NCI-H345 treated with DMSO at 0.1 percent for 48 hours (cell line): ENCODE results near the gene ZNF189.
"Not testable (repeated sequence)": the region's sequence is repeated elsewhere in the genome, so short reads cannot be mapped to it uniquely, and the experiment has no call there.

Source experiments
- DNase-seq: peaks from one replicate; lab custom pipeline; 2025; ENCODE audit not compliant: unreplicated experiment; lab: John Stamatoyannopoulos, UW

Gene ZNF189

GRCh38 chr9:101376111-101376848 is 22.4 kb upstream of the ZNF189 start:
- DNase-seq: no peak

- DNase-seq: no peak
These were observed 18.4 kb upstream of the ZNF189 start for GRCh38 chr9:101380295-101380694.

DNA sequence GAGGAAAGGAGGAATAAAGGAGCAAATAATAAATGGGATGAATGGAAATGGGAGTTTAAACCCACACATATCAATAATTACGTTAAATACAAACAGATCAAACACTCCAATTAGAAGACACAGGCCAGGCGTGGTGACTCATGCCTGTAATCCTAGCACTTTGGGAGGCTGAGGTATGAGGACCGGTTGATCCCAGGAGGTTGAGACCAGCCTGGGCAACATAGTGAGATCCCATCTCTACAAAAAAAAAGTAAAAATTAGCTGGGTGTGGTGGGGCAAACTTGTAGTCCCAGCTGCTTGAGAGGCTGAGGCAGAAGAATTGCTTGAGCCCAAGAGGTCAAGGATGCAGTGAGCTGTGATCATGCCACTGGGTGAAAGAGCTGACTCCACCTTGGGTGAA is 17.5 kb upstream of the ZNF189 start:
- no peak for DNase-seq

- DNase-seq: no peak
These were observed 16.8 kb upstream of the ZNF189 start for GRCh38 chr9:101381833-101382342.

- DNase-seq: no peak
These were observed 15.3 kb upstream of the ZNF189 start for GRCh38 chr9:101383361-101383760.

- DNase-seq: not testable (repeated sequence)
These were observed 13.6 kb upstream of the ZNF189 start, which contains the start of gene BAAT for GRCh38 chr9:101384873-101385536. TSS of gene BAAT (minus strand) at chr9:101385006. CDS start at chr9:101371404, 13,602 bp downstream.

- DNase-seq: peak; percentile 89
These were observed 10.7 kb upstream of the ZNF189 start for GRCh38 chr9:101387871-101388506.

DNA sequence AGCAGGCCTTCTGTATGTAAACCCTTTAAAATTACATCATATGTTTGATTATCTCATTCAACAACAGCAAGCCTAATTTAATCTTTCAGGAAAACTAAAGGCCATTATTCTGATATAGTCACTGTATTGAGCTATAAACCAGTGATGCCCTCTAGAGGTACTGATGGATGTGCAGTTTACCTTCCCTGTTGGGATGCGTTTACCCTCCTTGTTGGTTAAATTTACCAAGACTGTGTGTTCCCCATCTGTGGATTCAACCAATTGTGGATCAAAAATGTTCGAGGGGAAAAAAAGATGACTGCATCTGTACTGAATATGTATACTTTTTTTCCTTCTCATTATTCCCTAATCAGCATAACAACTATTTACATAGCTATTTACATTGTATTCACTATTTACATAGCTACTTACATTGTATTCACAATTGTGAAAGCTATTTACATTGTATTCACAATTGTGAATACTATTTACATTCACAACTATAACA is 10.1 kb upstream of the ZNF189 start:
- DNase-seq: peak; percentile 33

DNA sequence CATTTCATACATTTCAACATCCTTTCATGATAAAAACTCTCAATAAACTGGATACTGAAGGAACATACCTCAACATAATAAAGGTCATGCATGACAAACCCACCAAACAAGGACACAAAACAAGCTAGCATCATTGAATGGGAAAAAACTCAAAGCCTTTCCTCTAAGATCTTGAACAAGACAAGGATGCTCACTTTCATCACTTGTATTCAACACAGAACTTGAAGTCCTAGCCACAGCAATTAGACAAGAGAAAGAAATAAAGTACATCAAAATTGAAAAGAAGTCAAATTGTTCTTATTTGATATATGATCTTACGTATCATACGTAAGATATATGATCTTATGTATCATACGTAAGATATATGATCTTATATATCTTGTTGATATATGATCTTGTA is 5.5 kb upstream of the ZNF189 start:
- no peak for DNase-seq

GRCh38 chr9:101394687-101395086 is 4.0 kb upstream of the ZNF189 start:
- no peak for DNase-seq

GRCh38 chr9:101397746-101398067 is 944 bp upstream of the ZNF189 start:
- DNase-seq: no peak

GRCh38 chr9:101398930-101399642 is 435 bp downstream of the ZNF189 start:
- DNase-seq: no peak

DNA sequence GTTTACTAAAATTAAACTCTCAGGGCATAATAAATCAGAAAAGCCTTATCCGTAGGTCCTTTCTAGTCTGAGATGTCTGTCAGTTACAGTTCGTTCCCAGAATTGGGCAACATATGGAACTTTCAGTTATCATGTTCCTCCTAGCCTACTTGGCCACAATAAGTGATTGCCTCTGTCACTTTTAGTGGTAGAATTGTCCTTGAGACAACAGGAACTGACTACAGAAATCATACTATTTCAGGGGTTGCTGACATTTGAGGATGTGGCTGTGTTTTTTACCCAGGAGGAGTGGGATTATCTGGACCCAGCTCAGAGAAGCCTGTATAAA is 956 bp downstream of the ZNF189 start:
- no peak for DNase-seq

DNA sequence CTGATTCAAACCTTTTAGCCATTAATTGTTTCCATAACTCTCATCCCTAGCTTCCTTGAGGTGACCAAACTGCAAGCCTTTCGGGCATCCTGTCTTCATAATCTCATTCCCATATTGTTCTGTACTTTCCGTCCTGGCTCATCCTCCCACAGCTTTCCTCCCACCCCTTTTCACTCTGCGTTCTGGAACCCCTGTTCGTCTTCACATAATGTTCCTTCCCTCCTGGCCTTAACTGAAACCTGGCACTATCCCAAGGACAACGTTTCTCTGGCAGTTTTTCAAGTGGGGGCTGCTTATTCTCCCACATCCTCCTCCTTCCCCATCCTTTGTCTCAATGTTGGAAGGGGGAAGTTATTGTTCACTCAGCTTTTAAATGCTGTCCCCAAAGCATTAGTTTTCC is 1.5 kb downstream of the ZNF189 start:
- DNase-seq: no peak

DNA sequence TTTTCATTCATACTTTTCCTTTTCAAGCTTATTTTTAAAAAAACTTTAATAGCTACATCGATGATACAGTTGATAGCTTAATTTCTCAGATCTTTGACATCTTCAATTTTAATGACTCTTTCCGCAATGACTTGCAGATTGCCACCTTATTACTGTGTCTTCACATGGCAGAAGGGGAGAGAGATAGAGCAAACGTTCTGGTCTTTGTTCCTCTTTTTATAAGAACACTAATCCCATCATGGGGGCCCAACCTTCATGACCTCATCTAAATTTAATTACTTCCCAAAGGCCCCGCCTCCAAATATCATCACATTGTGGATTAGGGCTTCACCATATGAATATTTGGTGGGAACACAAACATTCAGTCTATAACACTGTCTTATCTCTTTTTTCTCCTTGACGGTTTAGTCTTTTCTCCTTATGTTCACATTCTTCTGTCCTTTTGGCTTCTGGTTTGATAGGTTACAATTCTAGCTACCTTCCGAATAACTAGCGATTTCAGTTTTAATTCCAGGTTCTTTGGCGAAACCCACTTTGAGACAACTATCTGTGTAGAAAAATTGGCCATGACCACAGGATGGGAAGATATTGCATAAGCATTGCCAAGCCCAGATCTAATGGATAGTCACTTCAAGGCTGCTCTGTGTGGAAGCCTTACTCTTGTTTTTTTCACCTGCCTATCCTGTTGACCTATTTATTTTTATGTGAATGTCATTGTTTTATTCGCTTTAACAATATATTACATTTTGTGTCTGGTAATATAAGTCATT is 5.0 kb downstream of the ZNF189 start:
- no peak for DNase-seq

DNA sequence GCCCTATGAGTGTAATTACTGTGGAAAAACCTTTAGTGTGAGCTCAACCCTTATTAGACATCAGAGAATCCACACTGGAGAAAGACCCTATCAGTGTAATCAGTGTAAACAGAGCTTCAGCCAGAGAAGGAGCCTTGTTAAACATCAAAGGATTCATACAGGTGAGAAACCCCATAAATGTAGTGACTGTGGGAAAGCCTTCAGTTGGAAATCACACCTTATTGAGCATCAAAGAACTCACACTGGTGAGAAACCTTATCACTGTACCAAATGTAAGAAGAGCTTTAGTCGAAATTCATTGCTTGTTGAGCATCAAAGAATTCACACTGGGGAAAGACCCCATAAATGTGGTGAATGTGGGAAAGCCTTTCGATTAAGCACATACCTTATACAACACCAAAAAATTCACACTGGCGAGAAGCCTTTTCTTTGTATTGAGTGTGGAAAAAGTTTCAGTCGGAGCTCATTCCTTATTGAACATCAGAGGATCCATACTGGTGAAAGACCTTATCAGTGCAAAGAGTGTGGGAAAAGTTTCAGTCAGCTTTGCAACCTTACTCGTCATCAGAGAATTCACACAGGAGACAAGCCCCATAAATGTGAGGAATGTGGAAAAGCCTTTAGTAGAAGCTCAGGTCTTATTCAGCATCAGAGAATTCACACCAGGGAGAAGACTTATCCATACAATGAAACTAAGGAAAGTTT is 9.9 kb downstream of the ZNF189 start:
- no peak for DNase-seq

DNA sequence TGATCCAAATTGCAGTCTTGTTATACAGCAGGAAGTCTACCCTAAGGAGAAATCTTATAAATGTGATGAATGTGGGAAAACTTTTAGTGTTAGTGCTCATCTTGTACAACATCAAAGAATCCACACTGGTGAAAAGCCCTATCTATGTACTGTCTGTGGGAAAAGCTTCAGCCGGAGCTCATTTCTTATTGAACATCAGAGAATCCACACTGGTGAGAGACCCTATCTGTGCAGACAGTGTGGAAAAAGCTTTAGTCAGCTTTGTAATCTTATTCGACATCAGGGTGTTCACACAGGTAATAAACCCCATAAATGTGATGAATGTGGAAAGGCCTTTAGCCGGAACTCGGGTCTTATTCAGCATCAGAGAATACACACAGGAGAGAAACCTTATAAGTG is 10.4 kb downstream of the ZNF189 start:
- no peak for DNase-seq

- no peak for DNase-seq
These were observed 16.2 kb downstream of the ZNF189 start for GRCh38 chr9:101414839-101415238.

DNA sequence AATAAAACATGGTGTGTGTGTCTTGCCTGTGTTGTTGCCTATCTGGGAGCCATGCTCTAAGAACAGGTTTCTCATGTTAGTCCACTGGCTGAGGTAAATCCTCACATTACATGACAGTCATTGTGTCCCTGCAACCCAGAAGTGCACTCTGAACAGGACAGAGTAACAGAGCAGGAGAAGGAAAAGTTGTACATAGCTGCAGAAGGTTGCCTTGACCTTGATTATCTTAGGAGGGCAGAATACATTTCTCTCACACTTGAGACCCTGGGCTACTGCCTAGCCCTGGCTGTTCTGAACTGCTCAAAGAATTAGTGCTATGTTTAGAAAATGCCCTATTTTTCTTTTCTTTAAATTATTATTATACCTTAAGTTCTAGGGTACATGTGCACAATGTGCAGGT is 16.9 kb downstream of the ZNF189 start:
- DNase-seq: no peak

- no peak for DNase-seq
These were observed 18.7 kb downstream of the ZNF189 start for GRCh38 chr9:101417389-101417788.
